Hepatocyte (in vitro differentiated cells): Measurements from ENCODE around the gene UPK2. TPM values are rescaled to one million over a fixed set of nuclear protein-coding genes. Genes with fewer than 3 reads are reported as not detected.
A peak's percentile ranks its signal among the peaks of the same experiment; 100 is the strongest.

ENCODE experiments used
- DNase-seq: peaks from one replicate; pipeline ENCODE4 v3.0.0-alpha.2; 2016; ENCODE audit warnings: low spot score
- H2AFZ ChIP-seq: fragments of 200-600 bp; sonication (generic); 2 replicates; pipeline ENCODE4 v1.6.0; 2016; ENCODE audit warnings: antibody characterized with exemption, mild to moderate bottlenecking
- H3K27ac ChIP-seq: fragments of 200-600 bp; sonication (generic); 2 replicates; pipeline ENCODE4 v1.5.1; 2016; ENCODE audit warnings: mild to moderate bottlenecking
- H3K27me3 ChIP-seq: fragments of 200-600 bp; sonication (generic); 2 replicates; pipeline ENCODE4 v1.6.1; 2016
- H3K36me3 ChIP-seq: fragments of 200-600 bp; sonication (generic); replicated peaks from 2 replicates; pipeline ENCODE4 v1.5.1; 2016; ENCODE audit warnings: low read depth; ENCODE audit not compliant: insufficient read depth
- H3K4me1 ChIP-seq: fragments of 200-600 bp; sonication (generic); 2 replicates; pipeline ENCODE4 v1.5.1; 2016; ENCODE audit warnings: mild to moderate bottlenecking, moderate library complexity; ENCODE audit not compliant: insufficient read depth
- H3K4me2 ChIP-seq: fragments of 200-600 bp; sonication (generic); 2 replicates; pipeline ENCODE4 v1.6.0; 2016
- H3K4me3 ChIP-seq: fragments of 200-600 bp; sonication (generic); 2 replicates; pipeline ENCODE4 v1.5.1; 2016; ENCODE audit warnings: mild to moderate bottlenecking
- H3K79me2 ChIP-seq: fragments of 200-600 bp; sonication (generic); 2 replicates; pipeline ENCODE4 v1.6.0; 2017; ENCODE audit warnings: mild to moderate bottlenecking
- H3K9me2 ChIP-seq: fragments of 200-600 bp; sonication (generic); replicated peaks from 2 replicates; pipeline ENCODE4 v1.6.0; 2017; ENCODE audit warnings: mild to moderate bottlenecking; ENCODE audit not compliant: insufficient read depth
- H3K9me3 ChIP-seq: fragments of 200-600 bp; sonication (generic); 2 replicates; pipeline ENCODE4 v1.5.1; 2016; ENCODE audit warnings: low read depth, mild to moderate bottlenecking
- H4K20me1 ChIP-seq: fragments of 200-600 bp; sonication (generic); 2 replicates; pipeline ENCODE4 v1.6.0; 2016; ENCODE audit warnings: mild to moderate bottlenecking; ENCODE audit not compliant: insufficient read depth, poor library complexity, severe bottlenecking
- CTCF ChIP-seq: fragments of 200-600 bp; sonication (generic); IDR thresholded peaks from 2 replicates; pipeline ENCODE4 v1.5.1; 2016; ENCODE audit warnings: antibody characterized with exemption, mild to moderate bottlenecking; ENCODE audit not compliant: poor library complexity
- EZH2 ChIP-seq: fragments of 200-600 bp; sonication (generic); IDR thresholded peaks from 2 replicates; pipeline ENCODE4 v1.6.1; 2016; ENCODE audit warnings: antibody characterized with exemption, mild to moderate bottlenecking, borderline replicate concordance
- EZH2phosphoT487 ChIP-seq: fragments of 200-600 bp; sonication (generic); IDR thresholded peaks from one replicate; pipeline ENCODE4 v1.6.1; 2018; ENCODE audit warnings: antibody characterized with exemption, mild to moderate bottlenecking, low read depth, moderate library complexity; ENCODE audit not compliant: unreplicated experiment, severe bottlenecking
- WGBS: methylation state at CpG from one replicate; pipeline ENCODE4 v1.1.6; 2016; ENCODE audit warnings: low lambda C conversion rate; ENCODE audit errors: missing lambda C conversion rate; 5-methylcytosine and 5-hydroxymethylcytosine counted together
- polyA plus RNA-seq: library from polyadenylated mRNA; unstranded; fragments of >200 nt; fragmentation: Nextera tagmentation; extraction: Ambion mirVana; gene quantifications from 2 replicates; pipeline ENCODE4 v1.2.1, GENCODE V29; 2016
- total RNA-seq: library from RNA; depleted of rRNA; stranded (reverse); fragments of >200 nt; gene quantifications from 2 replicates; pipeline ENCODE4 v1.2.3, GENCODE V29; 2014

UPK2 gene
- total and polyA plus RNA-seq, 2 experiments from 2014 or later: 2.2 to 55.3 TPM

- Histone ChIP-seq H3K36me3 (no peaks in the 10 kb centered on the region), H3K4me1 (peaks cover 41% of the 10 kb centered on the region), H3K9me3 (no peaks in the 10 kb centered on the region), H2AFZ (no peak overlapping the region), H3K4me2 (peak overlapping the region; percentile 94), H3K27me3 (no peaks in the 10 kb centered on the region), H3K4me3 (peak overlapping the region; percentile 73), H3K27ac (peak overlapping the region; percentile 99), H3K79me2 (peaks cover 67% of the 10 kb centered on the region), H4K20me1 (peaks cover 34% of the 10 kb centered on the region), H3K9me2 (no peaks in the 10 kb centered on the region)
- TF ChIP-seq EZH2 (no peak), CTCF (no peak), EZH2phosphoT487 (no peak)
- WGBS: 17% methylated on average over 7 of the region's 7 CpGs
- DNase-seq: peak; percentile 28
These were observed 32.1 kb upstream of the UPK2 start for GRCh38 chr11:118923721-118924587.

- Histone ChIP-seq H3K27me3 (no peaks in the 10 kb centered on the region), H3K9me2 (no peaks in the 10 kb centered on the region), H3K27ac (peak overlapping the region; percentile 99), H2AFZ (no peak overlapping the region), H4K20me1 (peaks cover 34% of the 10 kb centered on the region), H3K4me2 (peak overlapping the region; percentile 94), H3K79me2 (peaks cover 62% of the 10 kb centered on the region), H3K36me3 (no peaks in the 10 kb centered on the region), H3K9me3 (no peaks in the 10 kb centered on the region), H3K4me3 (peak overlapping the region; percentile 73), H3K4me1 (peaks cover 33% of the 10 kb centered on the region)
- DNase-seq: peak; percentile 78
- WGBS: 3% methylated on average over 42 of the region's 45 CpGs
- TF ChIP-seq EZH2 (no peak), CTCF (no peak), EZH2phosphoT487 (no peak)
These were observed 31.2 kb upstream of the UPK2 start for GRCh38 chr11:118924591-118925585.

- H3K27me3 ChIP-seq: no peaks in the 10 kb centered on the region
- peaks cover 14% of the 10 kb centered on the region for H4K20me1 ChIP-seq
- H3K4me2 ChIP-seq: peak overlapping the region; percentile 92
- no peak overlapping the region for H3K4me3 ChIP-seq
- TF ChIP-seq CTCF (no peak), EZH2phosphoT487 (no peak), EZH2 (no peak)
- peak overlapping the region; percentile 90 for H3K27ac ChIP-seq
- peaks cover 18% of the 10 kb centered on the region for H3K4me1 ChIP-seq
- no peaks in the 10 kb centered on the region for H3K9me2 ChIP-seq
- 19% methylated on average over 7 of the region's 7 CpGs for WGBS
- no peaks in the 10 kb centered on the region for H3K36me3 ChIP-seq
- no peaks in the 10 kb centered on the region for H3K9me3 ChIP-seq
- H2AFZ ChIP-seq: no peak overlapping the region
- H3K79me2 ChIP-seq: peaks cover 37% of the 10 kb centered on the region
- DNase-seq: peak; percentile 6
These were observed 28.5 kb upstream of the UPK2 start for GRCh38 chr11:118927554-118928100.
